Right forelimb (tissue), 1 donor: Measurements from ENCODE around the gene RNASE12.
A peak's percentile ranks its signal among the peaks of the same experiment; 100 is the strongest.
"Not testable (repeated sequence)": the region's sequence is repeated elsewhere in the genome, so short reads cannot be mapped to it uniquely, and the experiment has no call there.

ENCODE experiments used
- DNase-seq: peaks from one replicate; pipeline ENCODE4 v3.0.0-alpha.2; 2018

Gene RNASE12

DNA sequence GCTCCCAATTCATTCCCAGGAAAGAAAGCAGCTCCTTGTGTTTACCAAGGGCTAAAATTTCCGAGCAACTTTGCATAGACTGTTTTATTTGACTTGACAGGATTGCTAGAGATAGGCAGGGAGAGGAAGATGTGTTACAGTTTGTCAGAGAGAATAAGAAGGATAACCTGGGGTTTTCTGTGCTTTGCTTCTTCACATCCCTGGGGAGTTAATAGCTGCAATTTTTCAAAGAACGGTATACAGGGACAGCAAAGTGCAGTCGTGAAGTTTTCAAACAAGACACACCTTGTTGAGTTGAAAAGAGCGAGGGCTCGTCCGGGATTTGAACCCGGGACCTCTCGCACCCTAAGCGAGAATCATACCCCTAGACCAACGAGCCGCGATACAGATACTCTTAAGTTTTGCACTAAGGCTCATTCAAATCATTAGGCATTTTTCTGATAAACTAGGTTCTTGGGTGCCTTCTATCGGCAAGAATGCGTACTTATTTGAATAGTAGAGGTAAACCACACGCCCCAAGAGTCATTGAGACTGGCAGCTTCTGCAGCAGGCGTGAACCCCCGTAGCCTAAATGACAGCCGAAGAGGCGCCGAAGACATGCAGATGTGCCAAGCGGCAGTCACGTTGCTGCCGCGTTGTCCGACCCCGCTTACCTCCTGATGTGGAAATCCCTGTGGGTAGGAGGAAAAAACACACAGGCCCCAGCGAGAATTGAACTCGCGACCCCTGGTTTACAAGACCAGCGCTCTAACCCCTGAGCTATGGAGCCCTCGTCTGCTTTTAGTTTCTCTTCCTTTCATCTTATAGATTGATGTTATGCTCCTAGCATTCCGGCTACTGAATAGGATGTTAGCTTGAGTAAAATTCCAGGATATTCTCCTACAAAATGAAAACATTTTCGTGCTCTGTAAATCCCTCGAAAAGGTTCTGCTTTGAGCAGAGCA lies 22.2 kb upstream of the RNASE12 start:
- peak; percentile 88 for DNase-seq

DNA sequence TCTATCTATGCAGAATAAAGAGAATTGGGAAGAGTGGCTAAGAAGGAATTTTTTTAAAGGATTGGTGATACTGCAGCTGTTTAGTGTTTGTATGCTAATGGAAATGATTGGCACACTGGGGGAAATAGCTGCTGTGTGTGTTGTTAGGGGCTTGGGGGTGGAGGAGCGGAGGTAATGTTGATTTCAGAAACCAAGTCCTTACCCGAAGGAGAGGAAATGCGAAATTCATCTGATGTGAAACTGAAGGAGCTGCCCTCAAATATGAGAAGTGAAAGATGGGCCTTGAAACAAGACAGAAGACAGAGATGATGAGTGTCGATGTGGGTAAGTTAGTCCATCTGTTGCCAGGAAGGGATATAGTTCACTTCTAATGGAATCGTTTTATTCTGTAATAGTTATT lies 21.2 kb upstream of the RNASE12 start:
- DNase-seq, result no peak

DNA sequence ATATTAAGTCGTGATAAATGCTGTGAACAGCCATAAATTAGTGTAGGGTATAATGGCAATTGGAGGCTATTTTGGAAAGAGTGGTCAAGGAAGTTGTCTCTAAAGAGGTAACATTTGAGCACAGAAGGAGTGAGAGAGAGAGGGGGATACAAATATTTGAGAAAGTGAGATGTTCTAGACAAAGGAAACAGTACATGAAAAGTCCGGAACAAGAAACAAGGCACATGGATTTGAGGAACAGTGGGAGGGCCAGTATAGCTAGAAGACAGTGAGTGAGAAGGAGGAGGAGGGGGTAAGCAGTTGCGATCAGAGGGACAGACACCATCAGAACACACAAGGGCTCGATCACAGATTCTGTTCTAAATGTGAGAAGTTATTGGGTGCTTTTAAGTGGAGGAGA lies 20.1 kb upstream of the RNASE12 start:
- DNase-seq, result no peak

DNA sequence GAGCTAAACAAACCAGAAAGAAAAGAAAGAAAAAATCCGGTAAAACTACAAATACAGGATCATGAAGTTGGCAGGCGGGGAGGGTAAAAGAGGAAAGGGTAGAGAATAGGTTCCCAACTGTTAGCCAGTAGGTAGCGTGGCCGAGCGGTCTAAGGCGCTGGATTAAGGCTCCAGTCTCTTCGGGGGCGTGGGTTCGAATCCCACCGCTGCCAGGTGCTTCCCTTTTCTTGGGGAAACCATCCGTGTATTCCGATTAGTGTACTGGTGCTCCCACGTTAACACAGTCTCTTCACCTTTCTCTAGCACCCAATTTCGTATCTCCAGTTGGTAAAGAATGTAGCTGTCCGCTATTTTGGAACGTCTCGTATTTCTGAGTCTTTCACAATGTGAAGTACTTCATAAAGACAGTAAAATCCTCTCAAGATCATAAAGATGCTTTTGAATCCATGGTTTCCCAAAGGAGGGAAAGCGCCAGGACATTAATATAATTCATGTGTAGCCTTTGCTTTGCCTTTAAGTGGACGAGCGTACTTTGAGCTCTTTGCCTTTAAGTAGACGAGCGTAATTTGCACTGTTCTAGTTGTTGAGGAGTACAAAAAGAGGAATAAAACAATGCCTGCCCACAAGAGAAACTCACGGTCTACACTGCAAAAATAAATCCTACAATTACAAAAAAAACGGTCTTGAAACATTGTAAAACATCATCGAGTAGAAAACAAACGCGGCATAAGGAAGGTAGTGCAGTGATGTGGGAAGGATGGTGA lies 19.0 kb upstream of the RNASE12 start:
- DNase-seq, result peak; percentile 86

DNA sequence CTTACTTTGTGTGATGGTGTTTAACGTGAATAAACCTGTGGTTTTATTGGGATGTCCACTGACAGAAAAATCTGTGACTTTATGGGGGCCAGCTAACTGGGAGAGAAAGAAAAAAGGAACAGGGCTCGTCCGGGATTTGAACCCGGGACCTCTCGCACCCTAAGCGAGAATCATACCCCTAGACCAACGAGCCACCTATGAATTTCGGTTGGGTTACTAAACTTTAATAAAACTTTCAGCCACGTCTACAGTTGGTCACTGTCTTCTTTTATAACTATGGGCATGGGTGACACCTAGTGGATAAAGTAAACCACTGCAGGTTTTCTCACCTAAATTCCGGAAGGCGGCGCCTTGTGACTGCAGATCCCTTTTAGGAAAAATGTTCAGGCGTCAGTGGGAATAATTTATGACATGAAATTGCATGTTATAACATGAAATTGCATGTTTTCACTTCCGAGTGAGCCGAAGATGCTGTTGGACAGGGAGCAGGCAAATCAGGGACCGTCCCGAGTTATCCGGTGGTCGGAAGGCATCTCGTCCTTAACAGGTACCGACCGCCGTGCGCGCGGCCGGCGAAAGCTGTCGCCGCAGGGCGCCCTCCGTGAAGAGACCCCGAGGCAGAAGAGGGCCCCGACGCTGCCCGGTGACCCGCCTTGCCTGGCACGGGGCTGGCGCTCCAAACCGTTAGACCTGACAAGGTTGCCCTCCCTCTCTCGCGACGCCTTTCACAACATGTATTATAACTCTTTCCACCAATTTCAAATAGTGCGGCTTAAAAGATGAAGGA lies 18.2 kb upstream of the RNASE12 start:
- DNase-seq, result peak; percentile 82

DNA sequence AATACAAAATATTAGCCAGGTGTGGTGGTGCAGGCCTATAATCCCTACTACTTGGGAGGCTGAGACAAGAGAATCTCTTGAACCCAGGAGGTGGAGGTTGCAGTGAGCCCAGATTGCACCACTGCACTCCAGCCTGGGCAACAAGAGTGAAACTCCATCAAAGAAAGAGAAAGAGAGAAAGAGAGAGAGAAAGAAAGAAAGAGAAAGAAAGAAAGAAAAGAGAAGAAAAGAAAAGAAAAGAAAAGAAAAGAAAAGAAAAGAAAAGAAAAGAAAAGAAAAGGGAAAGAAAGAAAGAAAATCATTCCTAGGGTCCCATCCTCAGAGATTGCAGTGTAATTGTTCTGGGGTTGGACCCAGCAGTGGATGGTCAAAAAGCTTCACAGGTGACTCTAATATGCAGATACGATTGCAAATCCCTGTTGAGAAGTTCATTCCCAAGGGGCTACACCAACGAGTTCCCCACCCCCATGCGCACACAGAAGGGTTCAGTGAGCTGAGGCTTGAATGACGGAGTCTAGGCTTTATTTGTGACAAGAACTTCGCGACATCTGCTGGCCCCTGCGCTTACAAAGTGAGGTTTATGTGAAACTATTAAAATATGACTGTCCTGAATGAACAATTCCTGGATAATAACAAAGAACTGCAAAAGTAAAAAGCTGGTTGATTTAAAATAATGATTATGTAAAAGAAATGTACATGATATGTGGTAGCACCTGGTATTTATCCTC lies 17.4 kb upstream of the RNASE12 start:
- DNase-seq, result no peak

DNA sequence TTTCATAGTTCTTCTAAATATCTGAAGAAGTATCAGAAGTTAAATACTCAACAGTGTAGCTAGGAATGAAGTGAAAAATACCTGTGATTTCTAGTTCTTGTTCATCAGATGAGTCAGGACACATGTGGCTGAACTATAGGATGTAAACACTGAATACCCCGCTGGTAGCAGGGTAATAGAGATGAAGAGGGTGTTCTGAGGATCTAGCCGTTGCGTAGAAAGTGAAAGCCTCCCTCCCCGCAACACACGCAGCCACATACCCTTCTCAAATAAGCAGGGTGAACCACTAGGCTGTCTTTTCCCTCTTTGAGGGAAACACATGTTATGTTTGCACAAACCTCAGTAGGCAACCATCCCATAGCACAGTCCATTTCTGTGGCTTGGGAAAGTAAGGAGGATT lies 16.4 kb upstream of the RNASE12 start:
- no peak for DNase-seq

DNA sequence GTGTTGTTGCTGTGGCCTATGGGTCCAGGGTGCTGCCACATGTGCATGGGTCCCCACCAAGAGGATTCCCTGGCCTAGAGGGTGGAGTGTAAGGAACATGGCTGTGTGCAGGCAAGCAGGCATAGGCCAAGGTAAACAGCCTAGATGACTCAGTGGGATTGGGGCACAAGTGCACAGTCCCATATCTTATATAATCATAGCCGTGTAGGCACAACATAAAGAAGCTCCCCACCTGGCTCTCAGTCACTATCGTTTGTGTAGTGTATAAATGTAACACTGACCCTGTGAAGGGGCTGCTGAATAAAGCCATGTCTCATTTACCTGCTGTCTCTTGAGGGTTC lies 15.7 kb upstream of the RNASE12 start:
- no peak for DNase-seq

DNA sequence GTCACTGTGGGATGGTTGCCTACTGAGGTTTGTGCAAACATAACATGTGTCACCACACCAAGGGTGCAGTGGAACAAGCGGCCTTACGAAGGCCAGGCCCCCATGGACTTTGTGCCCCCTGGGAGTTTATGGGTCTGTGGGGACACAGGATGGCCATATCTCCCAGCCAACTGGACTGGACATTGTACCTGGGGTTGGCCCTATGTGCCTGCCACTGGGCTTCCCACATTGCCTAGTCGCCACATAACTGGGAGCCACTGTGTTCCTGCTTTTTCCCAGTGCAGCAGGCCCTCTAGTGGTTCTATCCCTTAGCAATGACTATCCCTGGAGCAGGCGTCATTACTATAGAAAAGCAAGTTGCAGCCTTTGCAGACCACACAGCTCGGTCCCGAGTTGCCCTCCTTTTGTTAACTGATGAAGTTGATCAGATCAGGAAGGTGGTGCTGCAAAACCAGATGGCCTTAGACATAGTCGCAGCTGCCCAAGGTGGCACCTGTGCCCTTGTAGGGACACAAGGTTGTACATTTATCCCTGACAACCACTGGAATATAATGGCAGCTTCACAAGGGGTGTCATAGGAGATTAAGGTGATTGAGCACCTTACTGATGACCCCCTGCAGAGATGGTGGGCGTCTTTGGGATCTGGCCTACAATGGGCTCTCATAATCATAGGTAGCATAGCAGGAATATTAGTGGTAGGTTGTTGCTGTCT lies 15.2 kb upstream of the RNASE12 start:
- DNase-seq, result no peak

DNA sequence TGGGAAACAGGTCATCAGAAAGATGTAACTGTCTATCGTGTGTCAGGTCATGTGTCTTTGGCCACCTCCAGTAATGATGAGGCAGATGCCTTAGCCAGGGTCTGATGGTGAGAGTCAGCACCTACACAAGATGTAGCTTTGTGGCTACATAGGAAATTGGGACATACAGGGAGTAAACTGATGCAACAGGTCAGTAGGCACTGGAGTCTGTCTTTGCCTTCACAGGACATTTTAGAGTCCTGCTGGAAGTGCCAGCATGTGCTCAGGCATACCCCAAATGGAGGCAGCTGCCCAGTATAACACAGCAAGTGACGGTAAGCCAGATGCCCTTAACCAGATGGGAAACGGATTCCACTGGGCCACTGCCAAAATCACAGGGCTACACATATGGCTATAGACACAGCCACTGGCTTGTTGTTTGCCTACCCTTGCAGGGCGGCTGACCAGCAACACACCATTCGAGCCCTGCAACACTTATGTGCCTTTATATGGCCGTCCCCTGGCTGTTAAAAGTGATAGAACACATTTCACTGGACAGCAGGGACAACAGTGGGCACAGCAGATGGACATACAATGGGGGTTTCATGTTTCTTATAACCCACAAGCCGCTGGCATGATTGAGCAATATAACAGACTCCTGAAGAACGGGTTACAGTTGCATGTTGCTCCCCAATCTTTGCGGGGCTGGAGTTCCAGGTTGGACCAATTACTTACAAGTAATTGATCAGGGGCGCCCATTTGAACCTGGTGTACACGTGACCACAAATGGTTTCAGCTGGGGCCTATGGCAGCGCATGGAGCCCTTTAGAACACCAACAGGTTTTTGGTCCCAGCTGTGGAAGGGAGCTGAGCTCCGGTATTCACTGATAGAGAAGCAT lies 12.9 kb upstream of the RNASE12 start:
- no peak for DNase-seq

DNA sequence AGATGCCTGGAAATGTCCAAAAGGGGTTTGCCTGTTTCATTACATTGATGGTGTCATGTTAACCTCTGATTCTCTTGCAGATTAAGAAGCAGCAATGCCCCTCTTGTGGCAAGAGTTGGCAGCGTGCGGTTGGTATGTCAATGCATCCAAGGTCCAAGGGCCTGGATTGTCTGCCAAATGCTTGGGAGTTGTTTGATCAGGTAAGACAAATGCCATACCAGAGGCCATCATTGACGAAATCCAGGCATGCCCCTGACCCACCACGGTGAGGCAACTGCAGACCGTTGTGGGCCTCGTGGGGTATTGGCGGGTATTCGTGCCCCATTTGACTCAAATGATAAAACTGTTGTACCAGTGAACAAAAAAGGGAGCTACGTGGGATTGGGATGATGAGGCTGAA lies 11.4 kb upstream of the RNASE12 start:
- no peak for DNase-seq

DNA sequence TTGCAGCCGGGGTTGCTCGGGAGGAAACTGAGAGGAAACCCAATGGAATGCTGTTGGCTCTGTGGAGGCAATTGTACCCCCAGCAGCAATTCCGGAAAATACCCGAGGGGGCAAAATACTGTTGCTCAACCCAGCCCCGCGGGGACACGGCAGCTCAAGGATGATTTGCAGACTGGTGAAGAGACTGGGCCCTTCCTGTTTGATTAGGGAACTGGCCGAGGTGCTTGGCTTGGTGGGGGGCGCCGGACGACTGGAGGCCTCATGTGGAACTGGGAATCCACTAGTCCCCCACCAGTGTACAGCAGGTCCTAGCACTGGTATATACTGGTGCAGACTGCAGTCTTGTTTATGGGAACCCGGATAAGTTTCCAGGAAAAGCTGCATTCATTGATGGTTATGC lies 10.3 kb upstream of the RNASE12 start:
- DNase-seq, result no peak

DNA sequence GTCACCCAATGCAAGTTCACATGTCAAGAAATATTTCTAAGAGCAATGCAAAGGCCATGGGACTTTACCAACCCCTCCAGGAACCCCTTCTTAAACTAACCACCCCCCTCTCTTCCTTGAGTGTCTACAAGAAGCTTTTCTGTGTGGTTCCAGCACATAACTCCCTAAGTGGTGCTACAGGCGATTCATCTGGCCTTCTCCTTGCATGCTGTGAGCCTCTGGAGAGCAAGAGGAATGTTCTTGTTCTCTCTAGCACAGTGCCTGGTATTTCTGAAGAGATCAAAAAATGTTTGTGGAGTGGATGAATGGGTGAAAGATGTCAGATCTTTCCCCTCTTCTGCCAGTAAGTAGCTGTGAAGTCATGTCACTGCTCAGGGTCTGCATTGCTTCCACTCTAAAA lies 5.9 kb upstream of the RNASE12 start:
- DNase-seq, result no peak

DNA sequence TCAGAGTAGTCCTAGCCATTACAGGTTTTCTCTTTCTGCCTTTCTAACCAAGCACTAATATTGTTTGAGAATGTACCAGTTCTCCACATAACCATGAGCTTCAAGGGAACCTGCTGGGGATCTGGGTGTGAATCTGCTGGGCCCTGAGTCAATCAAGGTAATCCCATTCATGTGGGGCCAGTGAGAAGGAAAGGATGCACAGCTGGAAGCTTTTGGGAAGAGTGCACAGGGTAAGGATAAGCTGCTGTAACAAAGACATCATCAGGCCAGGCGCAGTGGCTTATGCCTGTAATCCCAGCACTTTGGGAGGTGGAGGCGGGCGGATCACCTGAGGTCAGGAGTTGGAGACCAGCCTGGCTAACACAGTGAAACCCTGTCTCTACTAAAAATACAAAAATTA lies 4.5 kb upstream of the RNASE12 start:
- DNase-seq, result not testable (repeated sequence)

DNA sequence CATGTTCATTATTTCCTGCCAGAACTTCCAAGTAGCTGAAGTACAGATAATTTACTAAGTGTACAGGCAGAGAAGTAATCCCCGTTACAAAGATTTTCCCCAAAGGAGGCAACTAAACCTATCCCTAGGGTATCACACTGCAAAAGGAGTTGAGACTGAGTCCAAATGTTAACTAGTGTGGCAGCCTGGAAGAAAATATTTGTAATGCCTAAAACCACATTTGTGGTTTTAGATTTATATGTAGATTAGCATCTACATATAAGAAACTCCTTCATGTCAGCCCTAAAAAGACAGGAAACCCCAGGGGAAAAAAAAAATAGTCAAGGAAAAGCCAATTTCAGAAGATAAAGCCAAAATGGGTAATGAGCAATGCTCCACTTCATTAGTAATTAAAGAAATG lies 1.4 kb upstream of the RNASE12 start:
- no peak for DNase-seq

DNA sequence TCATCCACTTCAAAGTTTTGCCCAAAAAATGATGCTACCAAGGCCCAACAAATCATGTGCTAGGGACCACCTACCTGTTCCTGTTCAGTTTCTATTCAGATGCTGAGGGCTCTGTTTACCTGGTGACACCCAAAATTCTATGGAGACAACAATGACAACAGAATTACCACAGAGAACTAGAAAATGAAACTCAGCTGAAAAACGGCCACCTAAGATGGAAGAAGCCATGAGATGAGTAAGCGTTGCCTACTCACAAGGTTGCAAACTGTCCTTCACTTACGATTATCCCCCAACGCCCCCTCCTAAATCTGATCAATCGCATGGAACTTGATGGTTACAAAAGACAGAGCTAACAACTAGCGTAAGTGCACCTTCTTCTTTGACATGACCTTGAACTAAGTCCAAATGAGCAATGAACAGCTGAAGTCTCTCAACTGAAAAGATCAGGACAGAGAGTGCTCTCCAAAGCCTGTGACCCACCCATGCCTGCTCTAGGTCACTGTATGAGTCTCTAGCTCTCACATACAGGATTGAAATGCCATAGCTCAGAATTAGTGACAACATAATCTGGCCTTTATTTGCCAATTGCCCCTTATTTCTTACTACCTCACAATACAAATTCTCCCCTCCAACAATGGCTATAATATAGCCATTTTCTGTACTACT lies 3.6 kb downstream of the RNASE12 start, which contains the start of gene RNASE11:
TSS of gene RNASE11 (minus strand) at position 513 of the 666 bp plus-strand sequence.
- DNase-seq, result no peak

DNA sequence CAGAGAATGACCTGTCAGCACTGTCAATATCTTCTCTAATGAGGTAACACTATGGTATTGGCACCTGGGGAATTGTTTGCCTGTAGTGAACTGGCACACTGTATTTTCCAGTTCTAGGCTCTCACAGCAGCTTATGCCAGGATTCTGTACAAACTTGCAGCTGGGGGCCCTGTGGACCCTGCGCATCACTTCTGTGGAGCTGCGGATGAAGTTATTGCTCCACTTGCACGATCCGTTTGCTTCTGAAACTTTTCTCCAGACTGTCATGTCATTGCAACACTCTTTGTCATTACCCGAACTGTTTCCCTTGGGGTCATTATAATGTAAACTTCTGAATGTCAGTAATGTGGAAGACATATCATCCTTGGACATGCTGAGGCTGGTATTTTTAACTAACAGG lies 7.3 kb downstream of the RNASE12 start:
- DNase-seq, result no peak

DNA sequence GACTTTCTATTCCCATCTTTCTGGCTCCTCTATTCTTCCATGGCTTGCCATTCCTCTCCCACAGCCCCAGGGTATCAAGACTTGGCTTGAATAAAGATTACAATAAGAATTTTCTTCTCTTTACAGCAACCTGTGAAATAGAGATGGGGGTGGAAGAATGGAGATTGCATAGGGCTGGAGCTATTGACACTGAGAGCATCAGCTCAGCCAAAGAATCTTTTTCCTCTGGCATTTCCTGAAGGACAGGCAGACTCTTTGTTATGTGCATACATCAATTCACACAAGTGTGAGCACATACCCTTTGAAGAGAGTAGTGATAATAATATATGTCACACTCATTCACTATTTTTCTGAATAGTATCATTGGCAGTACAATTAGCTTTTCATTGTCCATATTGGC lies 8.0 kb downstream of the RNASE12 start:
- DNase-seq, result no peak

DNA sequence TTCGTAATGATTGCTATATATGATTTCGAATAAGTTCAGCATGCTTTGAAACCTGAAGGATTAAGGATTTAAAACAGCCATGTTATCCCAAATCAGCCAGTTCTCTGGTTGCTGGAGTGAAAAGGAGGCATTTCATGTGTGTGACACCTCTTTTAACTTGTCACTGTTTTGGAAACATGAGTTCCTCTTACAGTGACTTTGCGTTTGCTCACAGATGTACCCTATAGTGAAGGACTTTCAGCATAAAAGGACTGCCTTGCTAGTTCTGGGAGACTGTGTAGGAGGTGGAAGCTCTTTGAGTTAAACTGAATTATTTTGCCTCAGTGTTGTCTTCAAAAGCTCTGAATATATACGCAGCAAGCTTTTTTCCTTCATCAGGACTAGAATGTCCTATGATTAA lies 10.9 kb downstream of the RNASE12 start:
- DNase-seq, result no peak

DNA sequence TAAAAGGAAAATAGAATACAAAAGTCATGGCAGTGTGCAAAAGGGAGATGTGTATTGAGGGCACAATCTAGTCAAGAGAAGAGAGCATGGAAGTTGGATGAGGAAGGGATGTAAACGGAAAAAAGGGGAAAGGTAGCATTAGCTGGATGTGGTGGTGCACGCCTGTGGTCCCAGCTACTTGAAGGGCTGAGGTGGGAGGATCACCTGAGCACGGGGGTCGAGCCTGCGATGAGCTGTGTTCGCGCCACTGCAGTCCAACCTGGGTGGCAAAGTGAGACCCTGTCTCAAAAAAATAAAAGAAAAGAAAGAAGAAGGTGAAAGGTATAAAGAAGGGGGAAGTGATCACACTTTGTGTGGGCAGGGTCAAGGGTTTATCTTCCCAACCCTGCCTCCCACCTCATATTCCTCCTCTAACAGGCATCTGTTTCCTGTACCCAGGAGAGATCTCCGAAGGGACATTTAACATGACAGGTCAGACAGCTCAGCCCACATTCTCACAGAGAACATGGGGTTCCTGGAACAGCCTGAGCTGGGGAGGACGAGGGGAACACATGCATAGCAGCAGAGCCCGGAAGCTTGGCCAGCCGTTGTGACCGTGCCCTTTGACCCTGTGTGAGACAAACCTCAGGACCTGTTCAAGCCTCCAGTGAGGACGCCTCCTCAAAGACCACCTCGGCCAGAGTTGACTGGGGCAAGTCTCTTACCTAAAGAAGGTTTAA lies 12.2 kb downstream of the RNASE12 start:
- DNase-seq, result no peak
